SH-SY5Y (cell line): ENCODE measurements around the gene ZNF48.

ENCODE experiments used
- GATA2 ChIP-seq: IDR thresholded peaks from 2 replicates; pipeline ENCODE4 v1.6.1; 2011; ENCODE audit warnings: mild to moderate bottlenecking, low read depth, low read length
- GATA3 ChIP-seq: IDR thresholded peaks from 2 replicates; pipeline ENCODE4 v1.6.1; 2011; ENCODE audit warnings: low read depth, mild to moderate bottlenecking, low read length, moderate library complexity

DNA sequence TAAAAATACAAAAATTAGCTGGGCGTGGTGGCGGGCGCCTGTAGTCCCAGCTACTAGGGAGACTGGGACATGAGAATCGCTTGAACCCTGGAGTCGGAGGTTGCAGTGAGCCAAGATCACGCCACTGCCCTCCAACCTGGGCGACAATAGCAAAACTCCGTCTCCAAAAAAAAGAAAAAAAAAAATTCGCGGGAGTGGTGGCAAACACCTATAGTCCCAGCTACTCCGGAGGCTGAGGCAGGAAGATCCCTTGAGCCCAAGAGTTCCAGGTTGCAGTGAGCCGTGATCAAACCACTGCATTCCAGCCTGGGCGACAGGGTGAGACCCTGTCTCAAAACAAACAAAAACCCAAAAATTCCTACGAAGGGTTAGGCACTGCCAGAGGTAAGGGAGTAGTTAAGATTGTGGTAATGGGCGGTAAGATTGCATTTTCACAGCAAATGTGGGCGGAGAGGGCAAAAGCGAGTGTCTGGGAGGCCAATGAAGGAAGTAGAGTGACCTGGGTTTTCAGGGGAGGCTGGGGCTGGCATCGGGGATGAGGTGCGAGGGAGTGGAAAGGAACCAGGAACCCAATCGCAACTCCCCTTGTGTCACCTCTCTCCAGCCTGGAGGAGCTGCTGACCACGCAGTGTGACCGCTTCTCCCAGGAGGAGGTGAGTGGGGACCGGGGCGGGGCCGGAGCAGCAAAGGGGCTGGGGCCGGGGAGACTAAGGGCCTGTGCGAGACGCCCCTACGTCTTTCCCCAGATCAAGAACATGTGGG, 18.0 kb upstream of the ZNF48 start:
- TF ChIP-seq GATA3 = no peak
- no peak for TF ChIP-seq GATA2
